DMS153 treated with DMSO at 0.1 percent for 48 hours (cell line): ENCODE results near the gene IL36B.

Experiments
- DNase-seq: peaks from one replicate; lab custom pipeline; 2025; ENCODE audit not compliant: unreplicated experiment; lab: John Stamatoyannopoulos, UW

IL36B gene

GRCh38 chr2:113056521-113056920 lies 3.9 kb upstream of the IL36B start:
- no peak for DNase-seq

GRCh38 chr2:113054066-113054465 lies 1.4 kb upstream of the IL36B start:
- DNase-seq, result no peak

GRCh38 chr2:113053666-113054065 lies 999 bp upstream of the IL36B start:
- no peak for DNase-seq

GRCh38 chr2:113050921-113051895 lies 1.5 kb downstream of the IL36B start:
- no peak for DNase-seq

- no peak for DNase-seq
These were observed 6.2 kb downstream of the IL36B start for GRCh38 chr2:113046465-113046864.

- DNase-seq, result no peak
These were observed 10.8 kb downstream of the IL36B start for GRCh38 chr2:113041871-113042270.

- DNase-seq, result no peak
These were observed 12.9 kb downstream of the IL36B start for GRCh38 chr2:113039719-113040118.

GRCh38 chr2:113039158-113039557 lies 13.5 kb downstream of the IL36B start:
- no peak for DNase-seq

GRCh38 chr2:113038291-113038690 lies 14.4 kb downstream of the IL36B start:
- no peak for DNase-seq

GRCh38 chr2:113036763-113037162 lies 15.9 kb downstream of the IL36B start:
- DNase-seq, result no peak

GRCh38 chr2:113034016-113034415 lies 18.7 kb downstream of the IL36B start:
- no peak for DNase-seq

- DNase-seq, result no peak
These were observed 19.9 kb downstream of the IL36B start for GRCh38 chr2:113032737-113033136.

- DNase-seq, result no peak
These were observed 24.6 kb downstream of the IL36B start for GRCh38 chr2:113028112-113028511.

GRCh38 chr2:113027691-113028090 lies 25.0 kb downstream of the IL36B start:
- no peak for DNase-seq

- no peak for DNase-seq
These were observed 26.9 kb downstream of the IL36B start for GRCh38 chr2:113025737-113026136.

- no peak for DNase-seq
These were observed 27.9 kb downstream of the IL36B start for GRCh38 chr2:113024764-113025163.

GRCh38 chr2:113021312-113021711 lies 31.4 kb downstream of the IL36B start:
- no peak for DNase-seq

GRCh38 chr2:113018509-113018908 lies 34.2 kb downstream of the IL36B start:
- no peak for DNase-seq

GRCh38 chr2:113015655-113016054 lies 37.0 kb downstream of the IL36B start:
- DNase-seq, result no peak

- no peak for DNase-seq
These were observed 37.6 kb downstream of the IL36B start for GRCh38 chr2:113015042-113015441.

- DNase-seq, result no peak
These were observed 38.6 kb downstream of the IL36B start for GRCh38 chr2:113014067-113014466.

- DNase-seq, result no peak
These were observed 39.4 kb downstream of the IL36B start for GRCh38 chr2:113013336-113013661.
